SK-N-SH (cell line): ENCODE results near the gene ENOX1. TPM values are rescaled to one million over a fixed set of nuclear protein-coding genes. Genes with fewer than 3 reads are reported as not detected.

Experiments used
- CTCF ChIA-PET: fragments of 300-600, 350-600 bp; formaldehyde crosslinking; extraction: SDS; loops from one replicate; lab custom pipeline; 2021; lab: Yijun Ruan, JAX
- POLR2A ChIA-PET: fragments of 350-600 bp; sonication (Branson Sonifier 250); formaldehyde crosslinking; extraction: SDS; loops from one replicate; lab custom pipeline; 2020; ENCODE audit warnings: antibody characterized with exemption, inconsistent platforms; lab: Yijun Ruan, JAX
- DNase-seq: peaks from one replicate; pipeline ENCODE4 v3.0.0; 2012
- H2AFZ ChIP-seq: fragments of 200-600 bp; sonication (generic); 2 replicates; pipeline ENCODE4 v1.8.1; 2016; ENCODE audit warnings: antibody characterized with exemption, mild to moderate bottlenecking, low read depth
- H3F3A ChIP-seq: fragments of 200-600 bp; sonication (generic); replicated peaks from 2 replicates; pipeline ENCODE3; 2016; ENCODE audit warnings: antibody characterized with exemption, mild to moderate bottlenecking; ENCODE audit not compliant: insufficient read depth
- H3K27ac ChIP-seq, 2 experiments: fragments of 200-500 bp in 1 of 2; fragments of 200-600 bp in 1 of 2; sonication (Bioruptor generic) in 1 of 2; sonication (generic), shearing (Covaris generic) in 1 of 2; 2 replicates each; pipeline versions ENCODE4 v1.5.1 to v1.6.1; 2014 to 2016; ENCODE audit warnings: low read depth in 2 of 2, inconsistent platforms in 1 of 2, low read length in 1 of 2, mild to moderate bottlenecking in 1 of 2, mixed read lengths in 1 of 2
- H3K27me3 ChIP-seq: fragments of 200-600 bp; sonication (generic), shearing (Covaris generic); 2 replicates; pipeline ENCODE4 v1.6.1; 2016; ENCODE audit warnings: mixed run types; ENCODE audit not compliant: insufficient read depth
- H3K36me3 ChIP-seq, 2 experiments: fragments of 200-500 bp in 1 of 2; fragments of 200-600 bp in 1 of 2; sonication (Bioruptor generic) in 1 of 2; sonication (generic) in 1 of 2; replicated peaks in 1 of 2; 2 replicates each; pipeline versions ENCODE3 to v1.5.1; 2014 to 2016; ENCODE audit warnings: low read length in 1 of 2, mild to moderate bottlenecking in 1 of 2; ENCODE audit not compliant: insufficient read depth in 2 of 2, control insufficient read depth in 1 of 2
- H3K4me1 ChIP-seq, 2 experiments: fragments of 200-500 bp in 1 of 2; fragments of 200-600 bp in 1 of 2; sonication (Bioruptor generic) in 1 of 2; sonication (generic), shearing (Covaris generic) in 1 of 2; 2 replicates each; pipeline versions ENCODE4 v1.5.1 to v1.6.1; 2014 to 2016; ENCODE audit warnings: low read depth in 1 of 2, low read length in 1 of 2, mixed run types in 1 of 2; ENCODE audit not compliant: insufficient read depth in 2 of 2, control insufficient read depth in 1 of 2
- H3K4me2 ChIP-seq: fragments of 200-600 bp; sonication (generic), shearing (Covaris generic); 2 replicates; pipeline ENCODE4 v1.6.1; 2017; ENCODE audit warnings: mixed run types
- H3K4me3 ChIP-seq, 2 experiments: fragments of 200-500 bp in 1 of 2; fragments of 200-600 bp in 1 of 2; sonication (Bioruptor generic) in 1 of 2; sonication (generic), shearing (Covaris generic) in 1 of 2; 2 replicates each; pipeline versions ENCODE4 v1.5.1 to v1.8.1; 2014 to 2016; ENCODE audit warnings: low read depth in 2 of 2, inconsistent platforms in 1 of 2, low read length in 1 of 2, mild to moderate bottlenecking in 1 of 2, mixed read lengths in 1 of 2, moderate library complexity in 1 of 2
- H3K79me2 ChIP-seq: fragments of 200-600 bp; sonication (generic); 2 replicates; pipeline ENCODE4 v1.8.1; 2017; ENCODE audit warnings: mild to moderate bottlenecking; ENCODE audit not compliant: insufficient read depth
- H3K9ac ChIP-seq: fragments of 200-600 bp; sonication (generic); 2 replicates; pipeline ENCODE4 v1.6.1; 2017; ENCODE audit warnings: mixed run types
- H3K9me2 ChIP-seq: fragments of 200-600 bp; sonication (generic); 2 replicates; pipeline ENCODE4 v1.6.1; 2017; ENCODE audit warnings: mixed run types
- H3K9me3 ChIP-seq: fragments of 200-600 bp; sonication (generic); 2 replicates; pipeline ENCODE4 v1.6.1; 2017; ENCODE audit warnings: mixed run types, mild to moderate bottlenecking, moderate library complexity
- H4K20me1 ChIP-seq: fragments of 200-600 bp; sonication (generic); 2 replicates; pipeline ENCODE4 v1.6.1; 2017; ENCODE audit warnings: mild to moderate bottlenecking, mixed run types; ENCODE audit not compliant: insufficient read depth
- CHD2 ChIP-seq: fragments of 150-350 bp; IDR thresholded peaks from 2 replicates; pipeline ENCODE4 v1.6.1; 2018; ENCODE audit warnings: low read length; ENCODE audit not compliant: partially characterized antibody
- ELF1 ChIP-seq: IDR thresholded peaks from 2 replicates; pipeline ENCODE4 v1.4.0; 2012
- FOSL2 ChIP-seq: IDR thresholded peaks from 2 replicates; pipeline ENCODE4 v1.4.0; 2012; ENCODE audit warnings: low read depth, mild to moderate bottlenecking, moderate library complexity, borderline replicate concordance
- FOXJ3 ChIP-seq: sonication (generic); formaldehyde crosslinking; IDR thresholded peaks from 2 replicates; pipeline ENCODE4 v1.5.1; 2020; ENCODE audit warnings: mild to moderate bottlenecking, missing genetic modification reagents
- FOXM1 ChIP-seq: IDR thresholded peaks from 2 replicates; pipeline ENCODE4 v1.4.0; 2012; ENCODE audit warnings: low read depth, mild to moderate bottlenecking
- GABPA ChIP-seq: IDR thresholded peaks from 2 replicates; pipeline ENCODE4 v1.4.0; 2012; ENCODE audit warnings: low read depth, mild to moderate bottlenecking
- IRF3 ChIP-seq: fragments of 150-350 bp; IDR thresholded peaks from 2 replicates; pipeline ENCODE4 v1.6.1; 2016; ENCODE audit warnings: mild to moderate bottlenecking, low read depth, low read length
- MAX ChIP-seq: IDR thresholded peaks from 2 replicates; pipeline ENCODE4 v1.4.0; 2012; ENCODE audit warnings: low read depth
- NFIC ChIP-seq: IDR thresholded peaks from 2 replicates; pipeline ENCODE4 v1.4.0; 2012; ENCODE audit warnings: borderline replicate concordance
- RAD21 ChIP-seq: IDR thresholded peaks from 2 replicates; pipeline ENCODE4 v1.6.1; 2012; ENCODE audit warnings: mild to moderate bottlenecking, low read length
- SMC3 ChIP-seq: IDR thresholded peaks from 2 replicates; pipeline ENCODE4 v1.6.1; 2012; ENCODE audit warnings: low read depth, low read length, improper control_type of control experiment
- TCF12 ChIP-seq: IDR thresholded peaks from 2 replicates; pipeline ENCODE4 v1.4.0; 2012
- WGBS: methylation state at CpG from one replicate; pipeline ENCODE4 v1.1.6; 2017; ENCODE audit warnings: low lambda C conversion rate; 5-methylcytosine and 5-hydroxymethylcytosine counted together
- polyA plus RNA-seq, 3 experiments: library from polyadenylated mRNA; depleted of rRNA; stranded (reverse); fragments of >200 nt; gene quantifications; 2 replicates each; pipeline ENCODE4 v1.2.3, GENCODE V29; 2012

Gene ENOX1
- polyA plus RNA-seq, 1 of the 3 experiments (the other 2 are of a cell fraction) = 5.8 TPM

- TF ChIP-seq TCF12 = peak; percentile 11; the same call in 1 of the 2 replicates
- no peak for TF ChIP-seq SMC3
These were observed 409.6 kb downstream of the ENOX1 start for GRCh38 chr13:43377149-43377548.

GRCh38 chr13:43376596-43376995, 410.2 kb downstream of the ENOX1 start:
- no peak overlapping the region for H3K9ac ChIP-seq
- ChIA-PET CTCF (interaction anchor here (1.0 kb wide), 1 partner anchor 428 kb away, joined by 4 read pairs; no protein-coding TSS in a partner anchor), POLR2A (no interaction called here)
- TF ChIP-seq IRF3 (no peak), TCF12 (no peak), ELF1 (no peak), GABPA (no peak), MAX (no peak), NFIC (no peak), FOXM1 (no peak), CHD2 (no peak), FOSL2 (no peak), RAD21 (no peak), FOXJ3 (CRISPR knock-in tag) (no peak)
- no peaks in the 10 kb centered on the region for H3K79me2 ChIP-seq
- no peak overlapping the region for H2AFZ ChIP-seq
- H3K27me3 ChIP-seq = no peaks in the 10 kb centered on the region
- no peaks in the 10 kb centered on the region for H4K20me1 ChIP-seq
- no peaks in the 10 kb centered on the region for H3F3A ChIP-seq
- peaks cover 18% of the 10 kb centered on the region; the same call in 1 of the 2 replicates for H3K9me3 ChIP-seq
- H3K4me2 ChIP-seq = no peak overlapping the region
- H3K9me2 ChIP-seq = no peaks in the 10 kb centered on the region
- no peak overlapping the region for H3K4me3 ChIP-seq
- no peak for DNase-seq
- H3K4me1 ChIP-seq = peaks cover 3 to 13% of the 10 kb centered on the region in 2 experiments; a peak in 2 of 4 replicates
- 38% methylated on average over 1 of the region's 1 CpG for WGBS
- H3K27ac ChIP-seq = peak overlapping the region in 1 of 2 experiments; percentile 58; a peak in 2 of 4 replicates
- H3K36me3 ChIP-seq = peaks cover 0 to 5% of the 10 kb centered on the region in 2 experiments

More at GRCh38 chr13:43377149-43377548, 409.6 kb downstream of the ENOX1 start:
- Histone ChIP-seq H3K27ac (no peak overlapping the region), H3F3A (no peaks in the 10 kb centered on the region), H4K20me1 (no peaks in the 10 kb centered on the region), H3K36me3 (peaks cover 0 to 5% of the 10 kb centered on the region in 2 experiments), H3K9me3 (peaks cover 18% of the 10 kb centered on the region; the same call in 1 of the 2 replicates), H3K27me3 (no peaks in the 10 kb centered on the region), H2AFZ (no peak overlapping the region), H3K4me1 (peaks cover 3 to 13% of the 10 kb centered on the region in 2 experiments; a peak in 2 of 4 replicates), H3K4me2 (no peak overlapping the region), H3K9ac (no peak overlapping the region), H3K9me2 (no peaks in the 10 kb centered on the region), H3K4me3 (no peak overlapping the region), H3K79me2 (no peaks in the 10 kb centered on the region)
- WGBS = 89% methylated on average over 3 of the region's 3 CpGs
- DNase-seq = no peak
- ChIA-PET CTCF (interaction anchor here (1.0 kb wide), 1 partner anchor 427 kb away, joined by 4 read pairs; no protein-coding TSS in a partner anchor), POLR2A (no interaction called here)
